H9 (cell line): ENCODE results near the gene SMLR1. TPM values are rescaled to one million over a fixed set of nuclear protein-coding genes. Genes with fewer than 3 reads are reported as not detected.
A peak's percentile ranks its signal among the peaks of the same experiment; 100 is the strongest.

Experiments
- DNase-seq: peaks from one replicate; pipeline ENCODE4 v3.0.0-alpha.2; 2017
- H2AFZ ChIP-seq: one replicate; pipeline ENCODE4 v1.6.1; 2013; ENCODE audit warnings: mild to moderate bottlenecking, low read length, control low read depth, moderate library complexity
- H2AK5ac ChIP-seq: 2 replicates; pipeline ENCODE4 v1.6.1; 2013; ENCODE audit warnings: low read length, control low read depth, mixed read lengths; ENCODE audit not compliant: insufficient read length
- H2BK120ac ChIP-seq: one replicate; pipeline ENCODE4 v1.6.1; 2013; ENCODE audit warnings: low read depth, mild to moderate bottlenecking, low read length, control low read depth, inconsistent platforms; ENCODE audit not compliant: poor library complexity, severe bottlenecking
- H2BK12ac ChIP-seq: 2 replicates; pipeline ENCODE4 v1.6.1; 2013; ENCODE audit warnings: low read length, control low read depth, mixed read lengths, low read depth; ENCODE audit not compliant: insufficient read length
- H2BK15ac ChIP-seq: 2 replicates; pipeline ENCODE4 v1.6.1; 2013; ENCODE audit warnings: low read depth, low read length, control low read depth
- H2BK20ac ChIP-seq: one replicate; pipeline ENCODE4 v1.6.1; 2013; ENCODE audit warnings: low read depth, mild to moderate bottlenecking, low read length, control low read depth, inconsistent platforms; ENCODE audit not compliant: poor library complexity, severe bottlenecking
- H2BK5ac ChIP-seq: 2 replicates; pipeline ENCODE4 v1.6.1; 2013; ENCODE audit warnings: low read length, control low read depth, mixed read lengths; ENCODE audit not compliant: insufficient read length
- H3K14ac ChIP-seq: 2 replicates; pipeline ENCODE4 v1.6.1; 2013; ENCODE audit warnings: low read length, control low read depth; ENCODE audit not compliant: insufficient read depth
- H3K18ac ChIP-seq: 2 replicates; pipeline ENCODE4 v1.6.1; 2013; ENCODE audit warnings: low read depth, mild to moderate bottlenecking, mixed read lengths, low read length, control low read depth; ENCODE audit not compliant: insufficient read length
- H3K23ac ChIP-seq: 2 replicates; pipeline ENCODE4 v1.6.1; 2013; ENCODE audit warnings: low read length, control low read depth, mixed read lengths, low read depth; ENCODE audit not compliant: insufficient read length
- H3K23me2 ChIP-seq: 2 replicates; pipeline ENCODE4 v1.6.1; 2013; ENCODE audit warnings: low read depth, mild to moderate bottlenecking, mixed read lengths, low read length, control low read depth; ENCODE audit not compliant: insufficient read length, poor library complexity, severe bottlenecking
- H3K27ac ChIP-seq: 2 replicates; pipeline ENCODE4 v1.5.1; 2013; ENCODE audit warnings: low read length, control low read depth, mixed read lengths, low read depth; ENCODE audit not compliant: insufficient read length
- H3K27me3 ChIP-seq: 2 replicates; pipeline ENCODE4 v1.6.1; 2013; ENCODE audit warnings: low read length, control low read depth, inconsistent platforms; ENCODE audit not compliant: insufficient read depth
- H3K4ac ChIP-seq: 2 replicates; pipeline ENCODE4 v1.6.1; 2013; ENCODE audit warnings: low read depth, mild to moderate bottlenecking, control low read depth, inconsistent platforms, low read length, moderate library complexity
- H3K4me1 ChIP-seq: 2 replicates; pipeline ENCODE4 v1.6.1; 2013; ENCODE audit warnings: low read length, control low read depth, inconsistent platforms; ENCODE audit not compliant: insufficient read depth
- H3K4me2 ChIP-seq: 2 replicates; pipeline ENCODE4 v1.6.1; 2013; ENCODE audit warnings: low read length, control low read depth, mixed read lengths; ENCODE audit not compliant: insufficient read length, insufficient read depth
- H3K56ac ChIP-seq: 2 replicates; pipeline ENCODE4 v1.6.1; 2013; ENCODE audit warnings: low read depth, mild to moderate bottlenecking, mixed read lengths, low read length, control low read depth; ENCODE audit not compliant: insufficient read length
- H3K79me1 ChIP-seq: 2 replicates; pipeline ENCODE4 v1.6.1; 2013; ENCODE audit warnings: low read depth, mild to moderate bottlenecking, moderate library complexity, low read length, control low read depth, inconsistent platforms; ENCODE audit not compliant: insufficient read depth, poor library complexity, severe bottlenecking
- H3K79me2 ChIP-seq: 2 replicates; pipeline ENCODE4 v1.6.1; 2013; ENCODE audit warnings: low read length, control low read depth, inconsistent platforms; ENCODE audit not compliant: insufficient read depth
- H3K9ac ChIP-seq: 2 replicates; pipeline ENCODE4 v1.6.1; 2013; ENCODE audit warnings: low read length, control low read depth, mixed read lengths; ENCODE audit not compliant: insufficient read length; ENCODE audit errors: extremely low read depth
- H3K9me3 ChIP-seq: one replicate; pipeline ENCODE4 v1.6.1; 2013; ENCODE audit warnings: low read depth, low read length, inconsistent platforms; ENCODE audit not compliant: control insufficient read depth
- H3T11ph ChIP-seq: one replicate; pipeline ENCODE4 v1.6.1; 2013; ENCODE audit warnings: mild to moderate bottlenecking, low read length, control low read depth, inconsistent platforms
- H4K20me1 ChIP-seq: one replicate; pipeline ENCODE4 v1.6.1; 2013; ENCODE audit not compliant: control insufficient read depth, insufficient read length, insufficient read depth
- H4K5ac ChIP-seq: 2 replicates; pipeline ENCODE4 v1.6.1; 2013; ENCODE audit warnings: low read depth, mild to moderate bottlenecking, mixed read lengths, low read length, control low read depth; ENCODE audit not compliant: insufficient read length
- H4K8ac ChIP-seq: replicated peaks from 2 replicates; pipeline ENCODE4 v1.6.1; 2013; ENCODE audit warnings: low read length, control low read depth, mixed read lengths, low read depth; ENCODE audit not compliant: insufficient read length
- H4K91ac ChIP-seq: 2 replicates; pipeline ENCODE4 v1.6.1; 2013; ENCODE audit warnings: low read depth, mild to moderate bottlenecking, moderate library complexity, mixed read lengths, low read length, control low read depth; ENCODE audit not compliant: insufficient read length
- H3K27ac Mint-ChIP-seq, 3 experiments: 2 replicates in 2 of 3; 3 replicates in 1 of 3; pipeline ENCODE4 v1.8.0; 2020 to 2021; ENCODE audit warnings: mixed read lengths in 3 of 3, mild to moderate bottlenecking in 1 of 3, moderate library complexity in 1 of 3
- H3K27me3 Mint-ChIP-seq: 2 replicates; pipeline ENCODE4 v1.8.0; 2021; ENCODE audit warnings: low read depth, mild to moderate bottlenecking, moderate library complexity, mixed read lengths
- H3K36me3 Mint-ChIP-seq, 3 experiments: 2 replicates in 2 of 3; 3 replicates in 1 of 3; pipeline ENCODE4 v1.8.0; 2020 to 2021; ENCODE audit warnings: low read depth in 3 of 3, mixed read lengths in 3 of 3; ENCODE audit not compliant: insufficient read depth in 1 of 3
- H3K4me1 Mint-ChIP-seq, 2 experiments: 2 replicates each; pipeline ENCODE4 v1.8.0; 2020; ENCODE audit warnings: mixed read lengths in 2 of 2
- H3K4me3 Mint-ChIP-seq, 2 experiments: 2 replicates in 1 of 2; 3 replicates in 1 of 2; pipeline ENCODE4 v1.8.0; 2020 to 2021; ENCODE audit warnings: mild to moderate bottlenecking in 2 of 2, mixed read lengths in 2 of 2, moderate library complexity in 1 of 2
- H3K9me3 Mint-ChIP-seq, 2 experiments: 2 replicates in 1 of 2; 3 replicates in 1 of 2; pipeline ENCODE4 v1.8.0; 2020; ENCODE audit warnings: mild to moderate bottlenecking in 2 of 2, mixed read lengths in 2 of 2, moderate library complexity in 1 of 2
- WGBS: extraction: QIAGEN DNeasy Blood & Tissue Kit; methylation state at CpG from one replicate; pipeline ENCODE4 v1.1.7; 2013; ENCODE audit warnings: missing lambda C conversion rate, low lambda C conversion rate, mixed read lengths; ENCODE audit not compliant: insufficient read length; ENCODE audit errors: extremely low coverage; 5-methylcytosine and 5-hydroxymethylcytosine counted together
- total RNA-seq: library from RNA; stranded (reverse); gene quantifications from 2 replicates; pipeline ENCODE4 v1.2.1, GENCODE V29; 2021
- TF ChIP-seq, protein P1 (sequence below): fragments of 200-600 bp; sonication (generic); conservative IDR thresholded peaks from 3 replicates; pipeline ENCODE4 v1.8.0; 2021; ENCODE audit warnings: antibody characterized with exemption, mild to moderate bottlenecking

The SMLR1 gene
- total RNA-seq, 1 experiment from 2014 or later = not detected

- DNase-seq = no peak
- H3K4me2 ChIP-seq = no peak overlapping the region
- no peak overlapping the region for H4K91ac ChIP-seq
- no peaks in the 10 kb centered on the region for H3K79me2 ChIP-seq
- no peak overlapping the region for H2BK15ac ChIP-seq
- H3T11ph ChIP-seq = no peak overlapping the region
- H3K27me3 ChIP-seq = no peaks in the 10 kb centered on the region
- no peak overlapping the region for H2AK5ac ChIP-seq
- H3K79me1 ChIP-seq = no peaks in the 10 kb centered on the region
- no peak overlapping the region for H3K9ac ChIP-seq
- H3K27me3 Mint-ChIP-seq = no peaks in the 10 kb centered on the region
- no peaks in the 10 kb centered on the region for H3K23me2 ChIP-seq
- no peak overlapping the region for H3K18ac ChIP-seq
- H3K56ac ChIP-seq = no peak overlapping the region
- H4K5ac ChIP-seq = no peak overlapping the region
- no peak overlapping the region for H2BK120ac ChIP-seq
- H3K27ac Mint-ChIP-seq = peak overlapping the region in 2 of 3 experiments; percentile 29 to 47; a peak in 3 of 7 replicates
- no peak overlapping the region for H2BK12ac ChIP-seq
- no peak overlapping the region for H3K27ac ChIP-seq
- H3K36me3 Mint-ChIP-seq = peaks cover 6 to 13% (median 8%) of the 10 kb centered on the region in 3 experiments
- no peak overlapping the region for H2BK20ac ChIP-seq
- H3K9me3 ChIP-seq = no peaks in the 10 kb centered on the region
- no peak overlapping the region for H4K8ac ChIP-seq
- no peaks in the 10 kb centered on the region for H4K20me1 ChIP-seq
- no peak overlapping the region for H2BK5ac ChIP-seq
- TF ChIP-seq, protein P1, sequence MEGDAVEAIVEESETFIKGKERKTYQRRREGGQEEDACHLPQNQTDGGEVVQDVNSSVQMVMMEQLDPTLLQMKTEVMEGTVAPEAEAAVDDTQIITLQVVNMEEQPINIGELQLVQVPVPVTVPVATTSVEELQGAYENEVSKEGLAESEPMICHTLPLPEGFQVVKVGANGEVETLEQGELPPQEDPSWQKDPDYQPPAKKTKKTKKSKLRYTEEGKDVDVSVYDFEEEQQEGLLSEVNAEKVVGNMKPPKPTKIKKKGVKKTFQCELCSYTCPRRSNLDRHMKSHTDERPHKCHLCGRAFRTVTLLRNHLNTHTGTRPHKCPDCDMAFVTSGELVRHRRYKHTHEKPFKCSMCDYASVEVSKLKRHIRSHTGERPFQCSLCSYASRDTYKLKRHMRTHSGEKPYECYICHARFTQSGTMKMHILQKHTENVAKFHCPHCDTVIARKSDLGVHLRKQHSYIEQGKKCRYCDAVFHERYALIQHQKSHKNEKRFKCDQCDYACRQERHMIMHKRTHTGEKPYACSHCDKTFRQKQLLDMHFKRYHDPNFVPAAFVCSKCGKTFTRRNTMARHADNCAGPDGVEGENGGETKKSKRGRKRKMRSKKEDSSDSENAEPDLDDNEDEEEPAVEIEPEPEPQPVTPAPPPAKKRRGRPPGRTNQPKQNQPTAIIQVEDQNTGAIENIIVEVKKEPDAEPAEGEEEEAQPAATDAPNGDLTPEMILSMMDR = no peak
- H2AFZ ChIP-seq = no peak overlapping the region
- WGBS = no CpG with 5 or more reads among the region's 4 CpGs
- no peak overlapping the region for H3K4ac ChIP-seq
- no peak overlapping the region for H3K4me3 Mint-ChIP-seq
- H3K4me1 Mint-ChIP-seq = peaks cover 27 to 28% of the 10 kb centered on the region in 2 experiments
- H3K23ac ChIP-seq = no peak overlapping the region
- peaks cover 8% of the 10 kb centered on the region; the same call in 1 of the 2 replicates for H3K4me1 ChIP-seq
- peaks cover 0 to 4% of the 10 kb centered on the region in 2 experiments; a peak in 3 of 5 replicates for H3K9me3 Mint-ChIP-seq
- H3K14ac ChIP-seq = no peak overlapping the region
These were observed 30.8 kb downstream of the SMLR1 start for GRCh38 chr6:130858054-130858453.
